HG03025 (cell line): ENCODE results near the gene LRP1.

Source experiments
- ATAC-seq: cut with Tn5 transposase; IDR thresholded peaks from one replicate; pipeline ENCODE4 v1.9.1; 2021; ENCODE audit warnings: mild to moderate bottlenecking, moderate library complexity; ENCODE audit not compliant: unreplicated experiment, low FRiP score

LRP1 gene

DNA sequence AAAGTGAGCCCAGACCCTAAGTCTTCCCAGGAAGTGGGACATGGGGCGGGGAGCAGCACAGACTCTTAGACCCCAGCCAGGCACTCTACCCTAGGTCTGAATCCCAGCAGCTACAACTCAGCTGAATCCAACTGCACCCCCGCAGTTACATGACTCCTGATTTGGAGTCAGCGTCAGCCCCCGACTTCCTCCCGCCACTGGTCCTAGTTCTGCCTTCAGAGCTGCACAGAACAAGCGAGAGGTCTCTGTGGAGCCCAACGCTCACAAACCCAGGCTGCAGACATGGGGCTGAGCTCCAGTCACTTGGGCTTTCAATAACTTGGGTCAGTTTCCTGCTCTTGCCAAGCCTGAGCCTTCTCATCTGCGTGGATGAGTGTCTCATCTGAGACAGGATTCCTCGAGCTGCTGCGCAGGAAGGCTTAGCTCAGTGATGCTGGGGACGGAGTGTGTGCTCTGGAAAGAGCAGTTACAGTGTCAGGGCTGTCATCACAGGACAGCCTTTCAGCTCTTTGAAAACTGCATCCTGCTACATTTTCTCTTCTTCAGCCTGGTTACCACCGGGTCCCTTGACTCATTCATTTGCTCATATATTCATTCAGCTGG, 57.7 kb downstream of the LRP1 start:
- ATAC-seq = no peak

GRCh38 chr12:57187222-57188089, 59.2 kb downstream of the LRP1 start:
- no peak for ATAC-seq

DNA sequence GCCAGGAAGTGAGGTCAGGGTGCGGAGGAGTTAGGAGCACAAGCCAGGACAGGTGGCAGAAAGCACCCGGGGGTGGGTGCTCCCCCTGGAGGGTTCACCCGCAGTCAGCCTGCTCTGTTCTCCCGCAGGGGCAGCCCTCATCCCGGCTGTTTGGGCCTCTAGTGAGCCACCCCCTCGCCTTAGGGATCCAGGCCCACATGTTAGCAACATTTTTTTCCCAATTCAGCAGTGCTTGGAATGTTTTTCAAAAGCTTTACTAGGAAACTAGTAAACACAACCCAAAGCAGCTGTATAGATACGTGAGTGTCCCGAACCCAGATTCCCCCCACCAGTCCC, 59.8 kb downstream of the LRP1 start:
- no peak for ATAC-seq

- no peak for ATAC-seq
Measured at GRCh38 chr12:57190037-57190436, 61.8 kb downstream of the LRP1 start.

- ATAC-seq = no peak
Measured at GRCh38 chr12:57190821-57191220, 62.5 kb downstream of the LRP1 start.

DNA sequence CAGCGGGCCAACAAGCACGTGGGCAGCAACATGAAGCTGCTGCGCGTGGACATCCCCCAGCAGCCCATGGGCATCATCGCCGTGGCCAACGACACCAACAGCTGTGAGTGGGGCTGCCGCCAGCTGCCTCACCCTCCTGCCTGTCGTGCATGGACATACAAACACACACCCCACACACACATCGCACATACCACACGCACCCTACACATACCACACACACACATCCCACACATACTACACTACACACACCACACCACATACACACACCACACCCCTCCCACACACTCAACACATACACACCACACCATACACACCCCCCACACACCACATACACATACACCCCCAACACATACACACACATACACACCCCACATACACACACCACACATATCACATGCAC, 63.1 kb downstream of the LRP1 start:
- no peak for ATAC-seq

DNA sequence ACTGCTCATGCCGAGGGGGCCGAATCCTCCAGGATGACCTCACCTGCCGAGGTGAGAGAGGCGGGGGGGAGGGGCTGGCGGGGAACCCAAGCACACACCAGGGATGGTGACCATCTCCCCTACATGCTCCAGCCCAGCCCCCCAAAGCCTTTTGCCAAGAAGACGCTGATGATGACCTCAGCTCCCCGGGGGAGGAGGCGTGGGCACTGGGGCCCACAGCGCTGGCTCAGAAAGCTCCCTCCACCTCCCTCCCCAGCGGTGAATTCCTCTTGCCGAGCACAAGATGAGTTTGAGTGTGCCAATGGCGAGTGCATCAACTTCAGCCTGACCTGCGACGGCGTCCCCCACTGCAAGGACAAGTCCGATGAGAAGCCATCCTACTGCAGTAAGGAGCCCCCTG, 64.6 kb downstream of the LRP1 start:
- ATAC-seq = no peak

- ATAC-seq = no peak
Measured at GRCh38 chr12:57193706-57194245, 65.5 kb downstream of the LRP1 start.

DNA sequence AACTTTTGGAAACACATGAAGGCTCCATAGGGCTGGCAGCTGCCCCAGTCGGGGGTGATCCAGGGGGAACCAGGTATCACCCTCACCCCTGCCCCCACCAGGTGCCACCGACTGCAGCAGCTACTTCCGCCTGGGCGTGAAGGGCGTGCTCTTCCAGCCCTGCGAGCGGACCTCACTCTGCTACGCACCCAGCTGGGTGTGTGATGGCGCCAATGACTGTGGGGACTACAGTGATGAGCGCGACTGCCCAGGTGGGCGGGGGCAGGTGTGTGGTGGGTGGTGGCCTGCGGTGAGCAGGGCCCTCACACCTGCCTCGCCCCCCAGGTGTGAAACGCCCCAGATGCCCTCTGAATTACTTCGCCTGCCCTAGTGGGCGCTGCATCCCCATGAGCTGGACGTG, 66.0 kb downstream of the LRP1 start:
- ATAC-seq = no peak

GRCh38 chr12:57195186-57195585, 66.9 kb downstream of the LRP1 start:
- ATAC-seq = no peak

- ATAC-seq = no peak
Measured at GRCh38 chr12:57195611-57196371, 67.5 kb downstream of the LRP1 start.

DNA sequence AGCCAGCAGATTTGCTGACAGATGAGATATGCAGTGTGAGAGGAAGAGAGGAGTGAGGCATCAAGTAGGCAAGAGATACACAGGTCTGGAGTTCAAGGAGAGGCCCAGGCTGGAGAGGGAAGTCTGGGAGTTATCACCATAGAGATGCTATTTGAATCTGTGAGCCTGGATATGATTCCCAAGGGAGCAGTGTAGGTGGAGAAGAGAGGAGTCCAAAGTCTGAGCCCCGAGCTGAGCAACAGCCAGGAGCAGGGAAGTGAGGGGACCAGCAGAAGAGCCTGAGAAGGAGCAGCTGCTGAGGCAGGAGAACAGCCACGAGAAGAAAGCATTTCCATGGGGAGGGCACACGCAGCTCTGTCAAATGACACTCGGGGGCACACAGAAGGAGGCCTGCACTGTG, 68.2 kb downstream of the LRP1 start:
- no peak for ATAC-seq

GRCh38 chr12:57196956-57197355, 68.7 kb downstream of the LRP1 start:
- ATAC-seq = no peak

DNA sequence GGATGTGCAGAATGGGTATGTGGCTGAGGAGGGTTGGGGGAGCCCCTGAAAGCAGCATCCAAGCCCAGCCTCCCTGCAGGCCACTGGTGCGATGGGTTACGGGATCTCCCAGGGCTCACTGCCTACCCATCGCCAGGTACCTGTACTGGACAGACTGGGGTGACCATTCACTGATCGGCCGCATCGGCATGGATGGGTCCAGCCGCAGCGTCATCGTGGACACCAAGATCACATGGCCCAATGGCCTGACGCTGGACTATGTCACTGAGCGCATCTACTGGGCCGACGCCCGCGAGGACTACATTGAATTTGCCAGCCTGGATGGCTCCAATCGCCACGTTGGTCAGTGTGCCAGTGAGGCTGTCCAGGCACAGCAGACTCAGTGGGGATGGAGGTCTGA, 70.0 kb downstream of the LRP1 start:
- no peak for ATAC-seq

DNA sequence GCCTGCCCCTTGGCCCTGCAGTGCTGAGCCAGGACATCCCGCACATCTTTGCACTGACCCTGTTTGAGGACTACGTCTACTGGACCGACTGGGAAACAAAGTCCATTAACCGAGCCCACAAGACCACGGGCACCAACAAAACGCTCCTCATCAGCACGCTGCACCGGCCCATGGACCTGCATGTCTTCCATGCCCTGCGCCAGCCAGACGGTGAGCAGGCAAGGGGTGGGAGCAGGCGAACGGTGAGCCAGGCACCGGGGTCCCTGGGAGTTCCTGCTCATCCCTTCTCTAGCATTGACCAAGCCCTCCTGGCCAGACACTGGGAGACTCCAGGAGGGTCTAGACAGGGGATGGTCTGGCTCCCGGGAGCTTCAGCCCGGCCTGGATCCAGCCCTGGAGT, 70.9 kb downstream of the LRP1 start:
- ATAC-seq = no peak

GRCh38 chr12:57200497-57200896, 72.2 kb downstream of the LRP1 start:
- ATAC-seq = no peak

- ATAC-seq = no peak
Measured at GRCh38 chr12:57201219-57201618, 72.9 kb downstream of the LRP1 start.

DNA sequence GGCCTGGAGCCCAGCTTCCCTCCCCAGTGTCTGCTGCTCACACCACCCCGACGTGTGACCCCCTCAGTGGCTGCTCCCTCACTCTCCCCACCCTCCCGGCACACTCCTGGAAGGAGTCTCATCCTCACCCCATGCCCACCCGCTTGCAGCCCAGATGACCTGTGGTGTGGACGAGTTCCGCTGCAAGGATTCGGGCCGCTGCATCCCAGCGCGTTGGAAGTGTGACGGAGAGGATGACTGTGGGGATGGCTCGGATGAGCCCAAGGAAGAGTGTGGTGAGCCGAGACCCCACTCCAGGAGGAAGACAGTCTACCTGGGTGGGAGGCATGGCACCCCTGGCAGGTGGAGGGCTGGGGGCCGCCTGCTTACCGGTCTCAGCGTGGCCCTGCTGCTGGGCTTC, 73.3 kb downstream of the LRP1 start:
- ATAC-seq = no peak

DNA sequence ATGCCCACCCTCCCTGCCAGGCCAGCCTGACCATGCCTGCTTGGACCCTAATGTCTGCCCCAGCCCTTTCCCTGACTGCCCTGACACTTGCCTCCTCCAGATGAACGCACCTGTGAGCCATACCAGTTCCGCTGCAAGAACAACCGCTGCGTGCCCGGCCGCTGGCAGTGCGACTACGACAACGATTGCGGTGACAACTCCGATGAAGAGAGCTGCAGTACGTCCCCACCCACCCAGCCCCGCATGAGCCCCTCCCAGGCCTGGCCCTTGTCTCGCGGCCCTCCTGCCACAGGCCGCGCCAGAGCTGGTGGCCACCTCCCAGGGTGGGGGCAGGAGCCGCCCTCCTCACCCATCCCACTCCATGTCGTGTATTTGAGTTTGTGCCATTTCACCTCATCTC, 74.0 kb downstream of the LRP1 start:
- ATAC-seq = no peak

- ATAC-seq = no peak
Measured at GRCh38 chr12:57203201-57203600, 74.9 kb downstream of the LRP1 start.

- no peak for ATAC-seq
Measured at GRCh38 chr12:57203791-57204190, 75.5 kb downstream of the LRP1 start.
